Esophagus squamous epithelium (tissue), 5 donors: Measurements from ENCODE around the gene ACOX2. TPM values are rescaled to one million over a fixed set of nuclear protein-coding genes. Genes with fewer than 3 reads are reported as not detected.

Experiments used
- DNase-seq: peaks from one replicate; lab custom pipeline; 2025; lab: John Stamatoyannopoulos, UW
- H3K27ac ChIP-seq, 4 donors: fragments of 200-600 bp; sonication (generic); one replicate each; pipeline ENCODE4 v1.5.1; 2016 to 2019; ENCODE audit warnings: mild to moderate bottlenecking in 1 of 4
- H3K27me3 ChIP-seq, 4 donors: fragments of 200-600 bp; sonication (generic); 1 replicate in 3 of 4; 2 replicates in 1 of 4; pipeline versions ENCODE4 v1.5.1 to v1.6.0; 2017 to 2021; ENCODE audit warnings: antibody characterized with exemption in 1 of 4
- H3K36me3 ChIP-seq, 3 donors: fragments of 200-600 bp; sonication (generic); one replicate each; pipeline ENCODE4 v1.5.1; 2016 to 2019
- H3K4me1 ChIP-seq, 3 donors: fragments of 200-600 bp; sonication (generic); one replicate each; pipeline ENCODE4 v1.5.1; 2017 to 2019
- H3K4me3 ChIP-seq, 4 donors: fragments of 200-600 bp; sonication (generic); 1 replicate in 3 of 4; 2 replicates in 1 of 4; pipeline ENCODE4 v1.5.1; 2016 to 2019; ENCODE audit warnings: mild to moderate bottlenecking in 2 of 4, moderate library complexity in 1 of 4
- H3K9me3 ChIP-seq, 3 donors: fragments of 200-600 bp; sonication (generic); one replicate each; pipeline ENCODE4 v1.5.1; 2016 to 2019
- POLR2A ChIP-seq, 4 donors: fragments of 450-650 bp; IDR thresholded peaks; one replicate each; pipeline ENCODE4 v1.6.1; 2017; ENCODE audit warnings: antibody characterized with exemption in 4 of 4, mild to moderate bottlenecking in 4 of 4, moderate library complexity in 3 of 4
- WGBS, 2 donors: methylation state at CpG; one replicate each; pipeline ENCODE4 v1.1.5; 2018; 5-methylcytosine and 5-hydroxymethylcytosine counted together
- intact Hi-C: fragments of 100-400 bp; cut with DNase I; formaldehyde crosslinking; loops from one replicate; pipeline ENCODE4 v1.15.0; 2022
- total RNA-seq, 4 donors: library from RNA; depleted of rRNA; stranded (reverse); fragments of >200 nt; gene quantifications; one replicate each; pipeline ENCODE4 v1.1.0, GENCODE V29; 2016
- TF ChIP-seq, protein P1 (sequence below), 6 experiments: fragments of 450-650 bp in 4 of 6; fragments of 200-600 bp in 2 of 6; sonication (generic) in 2 of 6; IDR thresholded peaks; one replicate each; pipeline ENCODE4 v1.5.1; 2016 to 2019; ENCODE audit warnings: antibody characterized with exemption in 6 of 6, mild to moderate bottlenecking in 4 of 6, moderate library complexity in 4 of 6
- donor health status: DM: yes; HTN: yes; CAD: no.

ACOX2 gene
- total RNA-seq, 4 donors from 2014 or later: 5.3 to 14.1 (median 10.0) TPM

DNA sequence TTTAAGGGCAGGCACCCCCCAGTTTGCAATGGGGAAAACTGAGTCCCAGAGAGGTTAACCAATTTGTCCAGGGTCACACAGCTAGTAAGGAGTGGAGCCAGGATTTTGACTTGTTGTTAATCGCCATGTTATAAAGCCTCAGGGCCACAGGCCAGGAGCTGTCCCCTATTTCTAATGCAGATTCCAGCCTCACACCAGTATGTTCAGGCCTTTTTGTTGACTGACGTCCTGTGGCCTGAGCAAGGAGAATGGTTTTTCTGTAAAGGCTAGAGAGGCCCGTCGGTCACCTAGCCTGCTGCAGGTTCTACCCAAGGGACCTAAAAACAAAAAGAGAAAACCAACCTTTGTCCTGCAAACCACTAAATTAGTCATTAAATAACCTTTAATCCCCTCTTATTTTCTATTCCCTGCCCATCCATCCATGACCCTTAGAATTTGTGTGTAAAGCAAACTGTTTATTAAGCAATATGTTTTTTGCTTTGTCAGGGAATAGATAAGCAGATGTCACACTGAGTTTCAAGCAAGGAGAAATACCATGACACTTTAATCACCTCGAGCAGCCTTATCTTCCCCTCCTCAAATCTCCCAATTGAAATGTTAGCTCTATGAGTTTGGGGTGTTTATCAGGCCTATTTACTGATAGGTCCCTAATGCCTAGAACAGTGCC lies 14.1 kb downstream of the ACOX2 start:
- no peak overlapping the region for H3K4me3 ChIP-seq
- no peaks in the 10 kb centered on the region for H3K9me3 ChIP-seq
- no peaks in the 10 kb centered on the region for H3K27me3 ChIP-seq
- WGBS, 2 donors: 92 to 93% methylated on average over 3 to 5 of the region's 5 CpGs
- TF ChIP-seq, protein P1, sequence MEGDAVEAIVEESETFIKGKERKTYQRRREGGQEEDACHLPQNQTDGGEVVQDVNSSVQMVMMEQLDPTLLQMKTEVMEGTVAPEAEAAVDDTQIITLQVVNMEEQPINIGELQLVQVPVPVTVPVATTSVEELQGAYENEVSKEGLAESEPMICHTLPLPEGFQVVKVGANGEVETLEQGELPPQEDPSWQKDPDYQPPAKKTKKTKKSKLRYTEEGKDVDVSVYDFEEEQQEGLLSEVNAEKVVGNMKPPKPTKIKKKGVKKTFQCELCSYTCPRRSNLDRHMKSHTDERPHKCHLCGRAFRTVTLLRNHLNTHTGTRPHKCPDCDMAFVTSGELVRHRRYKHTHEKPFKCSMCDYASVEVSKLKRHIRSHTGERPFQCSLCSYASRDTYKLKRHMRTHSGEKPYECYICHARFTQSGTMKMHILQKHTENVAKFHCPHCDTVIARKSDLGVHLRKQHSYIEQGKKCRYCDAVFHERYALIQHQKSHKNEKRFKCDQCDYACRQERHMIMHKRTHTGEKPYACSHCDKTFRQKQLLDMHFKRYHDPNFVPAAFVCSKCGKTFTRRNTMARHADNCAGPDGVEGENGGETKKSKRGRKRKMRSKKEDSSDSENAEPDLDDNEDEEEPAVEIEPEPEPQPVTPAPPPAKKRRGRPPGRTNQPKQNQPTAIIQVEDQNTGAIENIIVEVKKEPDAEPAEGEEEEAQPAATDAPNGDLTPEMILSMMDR (IDR thresholded peaks at IDR 0.05): no peak
- TF ChIP-seq POLR2A (IDR thresholded peaks at IDR 0.05): no peak
- H3K27ac ChIP-seq: no peak overlapping the region
- H3K36me3 ChIP-seq: peaks cover 0 to 57% (median 0%) of the 10 kb centered on the region in 3 donors
- peaks cover 10 to 43% (median 12%) of the 10 kb centered on the region in 3 donors for H3K4me1 ChIP-seq
- DNase-seq: no peak
- intact Hi-C loops: no loop called here

- Histone ChIP-seq H3K27ac (no peak overlapping the region), H3K4me1 (peaks cover 10 to 46% (median 15%) of the 10 kb centered on the region in 3 donors), H3K27me3 (no peaks in the 10 kb centered on the region), H3K9me3 (no peaks in the 10 kb centered on the region), H3K36me3 (peaks cover 0 to 61% (median 0%) of the 10 kb centered on the region in 3 donors), H3K4me3 (no peak overlapping the region)
- WGBS, 2 donors: 63 to 69% methylated on average over 3 to 6 of the region's 10 CpGs
- TF ChIP-seq, protein P1 (IDR thresholded peaks at IDR 0.05): no peak
- no peak for TF ChIP-seq POLR2A (IDR thresholded peaks at IDR 0.05)
- DNase-seq: no peak
- intact Hi-C loops: no loop called here
These were observed 14.9 kb downstream of the ACOX2 start for GRCh38 chr3:58521917-58522631.

- no peak for DNase-seq
- Histone ChIP-seq H3K36me3 (peaks cover 0 to 63% (median 0%) of the 10 kb centered on the region in 3 donors), H3K27ac (no peak overlapping the region), H3K9me3 (no peaks in the 10 kb centered on the region), H3K4me1 (peaks cover 4 to 46% (median 20%) of the 10 kb centered on the region in 3 donors), H3K4me3 (no peak overlapping the region), H3K27me3 (no peaks in the 10 kb centered on the region)
- intact Hi-C loops: no loop called here
- TF ChIP-seq, protein P1 (IDR thresholded peaks at IDR 0.05): no peak
- no peak for TF ChIP-seq POLR2A (IDR thresholded peaks at IDR 0.05)
- WGBS, 2 donors: 91 to 96% methylated on average over 3 of the region's 3 CpGs
These were observed 15.7 kb downstream of the ACOX2 start for GRCh38 chr3:58521336-58521670.

DNA sequence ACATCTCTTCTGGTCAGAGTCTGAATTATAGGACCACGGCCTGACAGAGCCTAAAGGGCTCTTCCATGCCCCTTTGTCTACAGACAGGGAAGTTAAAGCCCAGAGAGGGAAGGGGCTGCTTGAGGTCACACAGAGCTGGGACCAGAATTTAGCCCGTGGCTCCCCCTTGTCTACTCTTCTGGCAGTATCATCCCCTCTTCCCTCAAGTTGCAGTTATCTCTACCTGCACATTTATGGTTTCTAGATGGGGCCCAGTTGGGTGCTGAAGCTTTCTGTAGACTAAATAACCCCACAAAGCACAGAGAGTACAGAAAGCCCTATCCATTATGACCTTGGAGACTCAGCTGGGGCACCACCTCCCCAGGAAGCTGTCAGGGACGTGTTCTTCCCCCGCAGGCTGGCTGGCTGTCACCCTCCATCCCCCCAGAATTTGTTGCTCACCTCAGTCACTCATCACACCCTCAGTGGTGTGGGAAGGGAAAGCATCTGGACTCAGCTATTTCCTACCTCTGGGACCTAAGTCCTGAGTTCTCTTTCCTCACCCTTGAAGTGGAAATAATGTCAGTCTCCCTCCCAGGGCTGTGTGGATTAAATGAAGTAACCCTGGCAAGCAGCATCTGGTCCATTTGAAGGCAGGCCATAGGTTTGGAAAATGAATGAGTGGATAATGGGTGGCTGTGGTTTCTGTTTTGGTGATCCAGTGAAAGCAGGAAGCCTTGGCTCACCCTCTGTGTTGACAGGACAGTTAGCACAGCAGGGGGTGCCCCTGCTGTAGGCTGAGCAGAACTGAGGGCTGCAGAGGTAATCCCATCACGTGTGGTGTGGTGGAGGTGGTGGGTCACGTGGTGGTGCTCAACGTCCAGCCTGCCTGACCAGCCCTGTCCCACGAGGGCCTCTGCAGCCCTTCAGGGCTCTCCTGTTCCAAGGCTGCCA lies 16.3 kb downstream of the ACOX2 start:
- WGBS, 2 donors: 67 to 68% methylated on average over 3 to 8 of the region's 8 CpGs
- TF ChIP-seq, protein P1 (IDR thresholded peaks at IDR 0.05): no peak
- no peak for TF ChIP-seq POLR2A (IDR thresholded peaks at IDR 0.05)
- peaks cover 0 to 46% (median 18%) of the 10 kb centered on the region in 3 donors for H3K4me1 ChIP-seq
- no peak overlapping the region for H3K27ac ChIP-seq
- H3K4me3 ChIP-seq: no peak overlapping the region
- intact Hi-C loops: no loop called here
- no peak for DNase-seq
- no peaks in the 10 kb centered on the region for H3K27me3 ChIP-seq
- no peaks in the 10 kb centered on the region for H3K9me3 ChIP-seq
- H3K36me3 ChIP-seq: peaks cover 0 to 64% (median 0%) of the 10 kb centered on the region in 3 donors
